Activated naive CD8-positive, alpha-beta T cell (primary cell): ENCODE measurements around the gene TGFB2.

Source experiments
- H3K27ac Mint-ChIP-seq: one replicate; pipeline ENCODE4 v1.8.0; 2021; ENCODE audit warnings: mixed read lengths
- H3K27me3 Mint-ChIP-seq: one replicate; pipeline ENCODE4 v1.8.0; 2021; ENCODE audit warnings: mixed read lengths
- H3K36me3 Mint-ChIP-seq: one replicate; pipeline ENCODE4 v1.8.0; 2021; ENCODE audit warnings: mixed read lengths
- H3K4me1 Mint-ChIP-seq: one replicate; pipeline ENCODE4 v1.8.0; 2021; ENCODE audit warnings: low read depth, mixed read lengths
- H3K4me3 Mint-ChIP-seq: one replicate; pipeline ENCODE4 v1.8.0; 2021; ENCODE audit warnings: mild to moderate bottlenecking, mixed read lengths
- H3K9me3 Mint-ChIP-seq: one replicate; pipeline ENCODE4 v1.8.0; 2021; ENCODE audit warnings: low read depth, mixed read lengths

TGFB2 gene

DNA sequence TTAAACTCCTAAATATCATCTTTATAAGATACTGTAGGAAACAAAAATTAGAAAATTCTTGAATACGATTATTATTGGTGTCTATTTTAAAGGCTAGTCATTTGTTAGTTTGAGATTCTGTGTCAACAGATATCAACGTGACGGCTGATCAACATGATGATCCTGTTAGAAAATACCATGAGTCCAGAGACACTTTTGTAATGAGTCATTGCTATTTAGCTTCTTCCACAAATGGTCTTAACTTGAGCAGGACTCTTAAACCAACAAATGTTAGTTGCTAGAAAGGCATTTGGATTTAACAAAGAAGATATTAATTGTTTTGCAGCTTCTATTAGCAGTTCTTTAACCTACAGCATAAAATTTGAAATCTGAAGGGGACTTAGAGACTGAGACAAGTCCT, 131.2 kb downstream of the TGFB2 start:
- H3K27me3 Mint-ChIP-seq: no peaks in the 10 kb centered on the region
- H3K4me1 Mint-ChIP-seq: peaks cover 28% of the 10 kb centered on the region
- H3K4me3 Mint-ChIP-seq: no peak overlapping the region
- no peaks in the 10 kb centered on the region for H3K36me3 Mint-ChIP-seq
- H3K9me3 Mint-ChIP-seq: no peaks in the 10 kb centered on the region
- H3K27ac Mint-ChIP-seq: no peak overlapping the region

DNA sequence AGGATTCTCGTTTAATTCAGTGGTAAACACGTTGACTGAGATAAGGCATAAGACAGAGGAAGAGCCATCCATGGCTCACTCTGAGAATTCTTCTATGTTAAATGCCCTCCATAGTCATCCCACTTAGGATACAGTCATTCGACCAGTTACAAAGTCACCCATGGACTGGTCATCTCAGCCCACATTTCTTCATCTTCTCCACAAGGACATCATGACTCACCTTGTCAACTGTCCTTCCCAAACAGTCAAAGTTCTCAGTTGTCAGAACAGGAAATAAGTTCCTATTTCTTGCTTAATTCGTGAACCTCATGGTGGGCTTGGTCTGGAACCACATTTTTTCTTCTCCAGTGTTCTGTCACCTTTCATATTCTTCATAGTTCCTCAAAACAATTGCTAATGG, 133.2 kb downstream of the TGFB2 start:
- Mint-ChIP-seq H3K4me3 (no peak overlapping the region), H3K27me3 (no peaks in the 10 kb centered on the region), H3K9me3 (no peaks in the 10 kb centered on the region), H3K27ac (no peak overlapping the region), H3K36me3 (no peaks in the 10 kb centered on the region), H3K4me1 (peaks cover 20% of the 10 kb centered on the region)

DNA sequence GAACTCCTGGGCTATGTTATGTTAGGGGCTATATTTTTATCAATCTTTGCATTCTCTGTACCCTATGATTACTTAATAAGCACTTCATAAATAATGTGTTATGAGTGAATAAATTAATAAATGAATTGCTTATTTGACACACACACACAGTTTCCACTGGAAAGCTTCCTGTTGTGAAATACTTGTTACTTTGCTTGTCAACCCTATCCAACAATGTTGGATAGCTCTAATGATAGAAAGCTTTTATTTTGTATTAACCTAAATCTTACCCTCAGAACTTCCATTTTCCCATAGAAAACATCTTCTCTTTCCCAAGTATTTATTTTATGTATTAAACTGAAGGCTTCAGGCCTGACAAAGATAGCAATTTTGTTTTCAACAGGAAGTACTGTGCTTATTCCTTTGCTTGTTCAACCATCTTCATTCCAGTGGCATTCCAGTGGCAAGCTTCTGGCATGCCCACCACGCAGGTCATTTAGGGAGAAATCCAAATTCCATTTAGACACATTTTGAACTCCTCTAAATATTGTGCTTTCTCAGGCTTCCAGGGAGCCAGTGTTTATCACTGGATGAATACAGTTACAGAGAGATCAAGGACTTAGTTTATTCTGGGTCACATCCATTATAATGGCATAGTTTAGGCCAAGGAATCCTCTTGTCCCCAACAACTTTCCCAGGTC, 134.4 kb downstream of the TGFB2 start:
- no peak overlapping the region for H3K4me3 Mint-ChIP-seq
- peaks cover 9% of the 10 kb centered on the region for H3K4me1 Mint-ChIP-seq
- no peaks in the 10 kb centered on the region for H3K27me3 Mint-ChIP-seq
- no peak overlapping the region for H3K27ac Mint-ChIP-seq
- H3K36me3 Mint-ChIP-seq: no peaks in the 10 kb centered on the region
- H3K9me3 Mint-ChIP-seq: no peaks in the 10 kb centered on the region

DNA sequence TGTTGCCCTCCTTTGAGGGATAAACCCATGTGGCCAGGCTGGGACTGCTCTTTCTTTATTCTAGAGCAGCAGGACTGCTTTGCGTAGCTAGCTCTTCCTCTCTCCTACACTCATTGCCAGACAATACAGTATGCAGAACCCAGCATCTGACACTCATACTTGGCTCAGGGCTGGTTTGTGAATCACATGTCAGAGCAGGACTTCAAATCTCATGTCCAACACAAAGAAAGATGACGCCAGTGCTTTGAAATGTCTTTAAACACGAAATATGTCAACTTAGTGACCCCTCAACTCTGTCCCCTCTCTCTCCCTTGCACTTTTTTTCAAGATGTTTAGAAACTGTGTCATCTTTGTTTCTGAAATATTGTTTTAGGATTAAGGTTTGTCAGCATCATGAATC, 135.0 kb downstream of the TGFB2 start:
- Mint-ChIP-seq H3K27me3 (no peaks in the 10 kb centered on the region), H3K27ac (no peak overlapping the region), H3K36me3 (no peaks in the 10 kb centered on the region), H3K4me1 (peaks cover 5% of the 10 kb centered on the region), H3K9me3 (no peaks in the 10 kb centered on the region), H3K4me3 (no peak overlapping the region)

DNA sequence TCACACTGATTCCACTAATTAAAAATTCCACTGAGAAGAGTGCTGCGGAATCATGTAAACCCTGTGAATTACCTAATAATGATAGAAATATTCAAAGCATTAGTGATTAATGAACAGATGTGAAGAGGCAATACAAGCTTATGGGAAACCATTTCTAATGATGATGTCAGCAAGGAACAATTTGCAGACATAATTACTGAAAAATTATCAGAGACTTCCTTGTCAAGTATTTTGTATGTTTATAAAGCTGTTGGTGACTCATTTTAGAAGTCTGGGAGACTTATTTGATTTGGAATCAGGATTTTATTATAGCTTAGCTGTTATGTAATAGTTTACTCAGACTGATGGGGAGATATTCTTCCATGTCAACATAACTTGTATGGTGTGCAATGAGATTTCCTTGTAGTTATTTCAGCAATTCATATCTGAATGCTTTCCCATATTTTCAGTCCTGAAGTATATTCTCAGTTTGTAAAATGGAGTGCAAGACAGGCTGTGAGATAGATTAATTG, 135.5 kb downstream of the TGFB2 start:
- H3K27me3 Mint-ChIP-seq: no peaks in the 10 kb centered on the region
- no peak overlapping the region for H3K4me3 Mint-ChIP-seq
- no peaks in the 10 kb centered on the region for H3K36me3 Mint-ChIP-seq
- peaks cover under 1% of the 10 kb centered on the region for H3K4me1 Mint-ChIP-seq
- H3K27ac Mint-ChIP-seq: no peak overlapping the region
- no peaks in the 10 kb centered on the region for H3K9me3 Mint-ChIP-seq

DNA sequence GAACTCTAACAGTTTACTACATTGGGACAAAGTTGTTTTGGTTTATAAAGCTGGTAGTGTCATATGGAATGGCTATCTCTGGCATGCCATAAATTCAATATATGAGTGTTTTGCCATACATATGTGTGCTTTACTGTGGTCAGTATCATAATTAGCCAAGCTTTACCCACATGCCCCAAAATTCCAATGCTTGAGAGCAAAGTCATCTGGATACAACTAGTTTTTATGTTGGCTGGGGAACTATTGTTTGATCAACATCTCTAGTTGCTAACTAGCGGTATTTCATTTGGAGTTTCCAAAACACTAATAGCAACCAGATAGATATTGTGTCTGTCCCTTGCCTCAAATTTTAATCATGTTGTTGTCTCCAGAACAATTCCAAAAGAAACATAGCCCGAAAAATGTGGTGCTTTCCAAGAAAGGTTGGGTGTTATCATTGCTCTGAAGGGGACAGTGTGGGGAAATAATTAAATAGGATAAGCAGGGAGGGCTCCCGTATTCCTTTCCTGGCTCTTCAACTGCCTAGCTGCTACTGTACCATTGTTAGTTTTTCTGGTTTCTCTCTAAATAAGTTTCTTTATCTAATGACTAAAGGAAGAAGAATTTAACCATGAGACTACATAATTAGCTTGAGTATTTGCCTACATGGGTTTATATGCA, 136.1 kb downstream of the TGFB2 start:
- no peaks in the 10 kb centered on the region for H3K9me3 Mint-ChIP-seq
- peaks cover under 1% of the 10 kb centered on the region for H3K27me3 Mint-ChIP-seq
- no peak overlapping the region for H3K27ac Mint-ChIP-seq
- no peaks in the 10 kb centered on the region for H3K36me3 Mint-ChIP-seq
- no peaks in the 10 kb centered on the region for H3K4me1 Mint-ChIP-seq
- no peak overlapping the region for H3K4me3 Mint-ChIP-seq

DNA sequence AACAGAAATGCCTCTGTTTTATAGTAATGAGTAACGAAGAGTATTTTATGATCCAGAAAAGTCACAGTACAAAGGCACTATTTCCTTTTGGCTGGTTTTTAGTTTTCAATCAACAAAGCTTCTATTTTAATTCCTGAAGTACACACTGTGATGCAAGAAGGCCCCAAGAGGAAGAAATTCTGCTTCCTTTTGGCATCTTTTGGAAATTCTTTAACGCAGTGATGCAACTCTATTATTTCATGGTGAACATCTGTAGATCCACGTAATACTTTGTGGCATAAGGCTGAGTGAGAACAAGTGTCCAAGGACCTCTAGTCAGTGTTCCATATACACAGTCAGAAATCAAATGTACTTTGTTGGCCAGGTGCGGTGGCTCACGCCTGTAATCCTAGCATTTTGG, 137.5 kb downstream of the TGFB2 start:
- H3K4me1 Mint-ChIP-seq: no peaks in the 10 kb centered on the region
- H3K27me3 Mint-ChIP-seq: peaks cover 3% of the 10 kb centered on the region

DNA sequence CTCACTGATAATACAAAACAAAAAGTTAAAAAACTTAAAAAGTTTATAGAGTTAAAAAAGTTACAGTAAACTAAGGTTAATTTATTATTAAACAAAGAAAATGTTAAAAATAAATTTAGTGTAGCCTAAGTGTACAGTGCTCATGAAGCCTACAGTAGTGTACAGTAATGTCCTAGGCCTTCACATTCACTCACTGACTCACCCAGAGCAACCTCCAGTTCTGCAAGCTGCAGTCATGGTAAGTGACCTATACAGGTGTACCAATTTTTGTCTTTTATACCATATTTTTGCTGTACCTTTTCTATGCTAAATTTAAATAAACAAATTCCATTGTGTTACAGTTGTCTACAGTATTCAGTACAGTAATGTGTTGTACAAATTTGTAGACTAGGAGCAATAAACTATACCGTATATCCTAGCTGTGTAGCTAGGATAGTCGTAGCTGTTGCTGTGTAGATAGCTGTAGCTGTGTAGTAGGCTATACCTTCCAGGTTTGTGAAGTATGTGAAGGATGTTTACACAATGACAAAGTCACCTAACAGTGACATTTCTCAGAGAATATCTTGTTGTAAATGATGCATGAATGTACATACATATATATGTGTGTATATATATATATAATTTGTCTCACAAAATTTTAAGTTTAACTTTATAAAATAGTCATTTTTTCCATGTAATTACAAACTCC, 140.2 kb downstream of the TGFB2 start:
- H3K9me3 Mint-ChIP-seq: no peaks in the 10 kb centered on the region

More for the DNA sequence above, 137.5 kb downstream of the TGFB2 start:
- no peak overlapping the region for H3K4me3 Mint-ChIP-seq
- no peaks in the 10 kb centered on the region for H3K9me3 Mint-ChIP-seq
- no peaks in the 10 kb centered on the region for H3K36me3 Mint-ChIP-seq
- H3K27ac Mint-ChIP-seq: no peak overlapping the region

DNA sequence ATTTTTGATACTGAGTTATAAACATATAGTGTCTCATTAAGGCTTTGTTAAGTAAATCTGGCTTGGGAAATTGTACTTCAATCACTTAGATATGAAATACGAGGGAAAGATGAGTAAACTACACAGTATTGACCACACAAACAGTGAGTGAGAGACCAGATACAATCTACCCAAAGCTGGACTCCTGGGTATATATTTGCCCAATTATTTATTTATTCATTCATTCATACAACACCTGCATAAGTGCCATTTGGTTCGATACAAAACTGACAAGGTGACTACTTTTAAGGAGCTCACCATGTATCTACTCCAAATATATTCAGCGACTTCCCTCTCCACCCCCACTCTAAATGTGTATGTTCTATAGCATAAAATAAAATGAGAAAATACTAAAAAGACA, 143.4 kb downstream of the TGFB2 start:
- no peak overlapping the region for H3K27ac Mint-ChIP-seq
- no peaks in the 10 kb centered on the region for H3K4me1 Mint-ChIP-seq
- H3K9me3 Mint-ChIP-seq: no peaks in the 10 kb centered on the region
- H3K4me3 Mint-ChIP-seq: no peak overlapping the region
- peaks cover 11% of the 10 kb centered on the region for H3K27me3 Mint-ChIP-seq
- no peaks in the 10 kb centered on the region for H3K36me3 Mint-ChIP-seq

More for the DNA sequence above, 140.2 kb downstream of the TGFB2 start:
- H3K4me1 Mint-ChIP-seq: no peaks in the 10 kb centered on the region
- H3K36me3 Mint-ChIP-seq: no peaks in the 10 kb centered on the region
- no peak overlapping the region for H3K27ac Mint-ChIP-seq
- H3K4me3 Mint-ChIP-seq: no peak overlapping the region
- H3K27me3 Mint-ChIP-seq: peaks cover 3% of the 10 kb centered on the region

DNA sequence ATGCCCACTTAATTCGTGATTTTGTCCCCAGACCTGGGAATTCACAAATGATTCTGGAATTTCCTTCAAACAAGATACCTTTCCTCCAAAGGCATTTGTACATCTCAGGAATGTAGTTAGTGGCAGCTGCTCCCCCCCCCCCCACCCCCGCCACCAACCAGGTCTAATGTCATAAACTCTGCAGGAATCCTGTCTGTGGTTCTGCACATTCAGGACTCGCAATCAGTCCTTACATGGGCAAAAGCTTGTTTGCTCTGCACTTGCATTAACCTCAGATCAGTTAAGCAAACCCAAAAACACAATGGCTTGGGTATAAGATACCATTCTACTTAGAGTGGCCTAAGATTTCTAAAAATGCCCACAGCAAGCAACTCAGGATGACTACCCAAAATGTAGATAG, 143.8 kb downstream of the TGFB2 start:
- peaks cover 11% of the 10 kb centered on the region for H3K27me3 Mint-ChIP-seq
- H3K9me3 Mint-ChIP-seq: no peaks in the 10 kb centered on the region
- no peak overlapping the region for H3K4me3 Mint-ChIP-seq
- H3K27ac Mint-ChIP-seq: no peak overlapping the region
- no peaks in the 10 kb centered on the region for H3K36me3 Mint-ChIP-seq
- H3K4me1 Mint-ChIP-seq: no peaks in the 10 kb centered on the region

DNA sequence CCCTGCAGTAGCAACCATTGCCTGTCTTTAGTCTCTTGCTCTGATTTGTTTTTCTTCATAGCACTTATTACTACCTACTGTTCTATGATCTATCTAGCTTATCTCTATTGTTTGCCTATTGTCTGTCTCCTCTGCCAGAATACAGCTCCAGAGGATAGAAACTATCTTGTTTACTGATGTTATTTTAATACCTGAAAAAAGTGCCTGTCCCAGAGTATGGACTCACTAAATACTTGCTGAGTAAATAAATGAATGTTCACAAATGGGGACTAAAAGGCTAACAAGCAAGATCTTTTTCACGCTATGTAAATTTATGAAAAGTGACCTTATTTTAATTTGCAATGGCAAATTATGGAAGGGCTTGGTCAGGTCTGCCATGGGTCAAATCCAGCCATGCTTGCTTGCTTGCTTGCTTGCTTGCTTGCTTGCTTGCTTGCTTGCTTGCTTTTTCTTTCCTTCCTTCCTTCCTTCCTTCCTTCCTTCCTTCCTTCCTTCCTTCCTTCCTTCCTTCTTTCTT, 145.3 kb downstream of the TGFB2 start:
- H3K27me3 Mint-ChIP-seq: peaks cover 14% of the 10 kb centered on the region
- no peaks in the 10 kb centered on the region for H3K4me1 Mint-ChIP-seq

DNA sequence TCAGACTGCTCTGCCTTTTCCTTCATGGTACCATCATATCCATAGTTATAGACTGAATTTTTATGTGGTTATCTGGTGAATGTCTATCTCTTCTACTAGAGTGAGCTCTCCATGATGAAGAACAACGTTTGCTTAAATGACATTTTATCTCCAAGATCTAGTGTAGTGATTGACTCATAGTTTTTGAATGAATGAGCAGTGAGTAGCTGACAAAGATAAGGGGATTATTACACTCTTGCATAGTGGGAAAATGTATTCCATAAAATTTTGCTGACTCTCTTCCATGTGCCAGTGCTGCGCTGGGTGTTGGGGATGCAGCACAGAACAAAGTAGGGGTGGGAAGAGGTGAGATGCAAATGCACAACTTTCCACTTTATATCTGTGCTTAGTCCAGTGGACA, 147.7 kb downstream of the TGFB2 start:
- Mint-ChIP-seq H3K27me3 (peaks cover 11% of the 10 kb centered on the region), H3K4me1 (no peaks in the 10 kb centered on the region), H3K9me3 (no peaks in the 10 kb centered on the region), H3K4me3 (no peak overlapping the region), H3K27ac (no peak overlapping the region), H3K36me3 (no peaks in the 10 kb centered on the region)

More for the DNA sequence above, 145.3 kb downstream of the TGFB2 start:
- Mint-ChIP-seq H3K9me3 (no peaks in the 10 kb centered on the region), H3K27ac (no peak overlapping the region), H3K36me3 (no peaks in the 10 kb centered on the region), H3K4me3 (no peak overlapping the region)

DNA sequence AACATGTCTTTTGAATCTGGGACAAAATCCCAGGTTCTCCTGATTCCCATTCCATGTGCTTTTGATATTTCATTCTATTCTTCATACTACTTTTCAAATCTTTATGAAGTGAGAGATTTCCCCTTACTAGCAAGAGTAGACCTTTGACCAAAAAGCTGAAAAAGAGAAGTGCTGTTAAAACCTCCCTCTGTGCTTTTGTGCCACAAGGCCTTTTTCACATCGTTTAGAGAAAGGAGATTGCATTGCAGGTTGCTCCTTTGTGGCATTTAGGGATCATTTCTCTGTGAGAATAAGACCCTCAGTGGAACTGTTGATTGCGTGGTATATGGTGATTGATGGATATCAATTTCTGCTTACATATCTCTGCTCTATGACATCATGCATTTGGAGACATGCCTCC, 148.8 kb downstream of the TGFB2 start:
- Mint-ChIP-seq H3K4me1 (peaks cover 2% of the 10 kb centered on the region), H3K27ac (no peak overlapping the region), H3K9me3 (no peaks in the 10 kb centered on the region), H3K27me3 (peaks cover 11% of the 10 kb centered on the region), H3K4me3 (no peak overlapping the region), H3K36me3 (no peaks in the 10 kb centered on the region)
